Smooth muscle cell (in vitro differentiated cells): ENCODE results near the gene ANKS4B. TPM values are rescaled to one million over a fixed set of nuclear protein-coding genes. Genes with fewer than 3 reads are reported as not detected.
A peak's percentile ranks its signal among the peaks of the same experiment; 100 is the strongest.

ENCODE experiments used
- DNase-seq: peaks from one replicate; lab custom pipeline; 2025; ENCODE audit not compliant: unreplicated experiment; lab: John Stamatoyannopoulos, UW
- H2AFZ ChIP-seq: fragments of 200-600 bp; sonication (generic); 2 replicates; pipeline ENCODE4 v1.6.0; 2016; ENCODE audit warnings: antibody characterized with exemption, low read depth, mild to moderate bottlenecking
- H3F3A ChIP-seq: fragments of 200-600 bp; sonication (generic); 2 replicates; pipeline ENCODE4 v1.6.0; 2017; ENCODE audit warnings: antibody characterized with exemption, low read depth
- H3K27ac ChIP-seq: fragments of 200-600 bp; sonication (generic); 2 replicates; pipeline ENCODE4 v1.5.1; 2016; ENCODE audit warnings: low read depth, mild to moderate bottlenecking
- H3K27me3 ChIP-seq: fragments of 200-600 bp; sonication (generic); 2 replicates; pipeline ENCODE4 v1.6.1; 2016; ENCODE audit warnings: low read depth, mild to moderate bottlenecking
- H3K36me3 ChIP-seq: fragments of 200-600 bp; sonication (generic); 2 replicates; pipeline ENCODE4 v1.5.1; 2016; ENCODE audit warnings: low read depth
- H3K4me1 ChIP-seq: fragments of 200-600 bp; sonication (generic); 2 replicates; pipeline ENCODE4 v1.5.1; 2016; ENCODE audit warnings: low read depth
- H3K4me2 ChIP-seq: fragments of 200-600 bp; sonication (generic); 2 replicates; pipeline ENCODE4 v1.6.0; 2016; ENCODE audit warnings: mild to moderate bottlenecking
- H3K4me3 ChIP-seq: fragments of 200-600 bp; sonication (generic); 2 replicates; pipeline ENCODE4 v1.5.1; 2016; ENCODE audit warnings: mild to moderate bottlenecking
- H3K79me2 ChIP-seq: fragments of 200-600 bp; sonication (generic); 2 replicates; pipeline ENCODE4 v1.6.0; 2016; ENCODE audit warnings: low read depth, mild to moderate bottlenecking
- H3K9ac ChIP-seq: fragments of 200-600 bp; sonication (generic); 2 replicates; pipeline ENCODE4 v1.6.0; 2016; ENCODE audit warnings: low read depth
- H3K9me3 ChIP-seq: fragments of 200-600 bp; sonication (generic); replicated peaks from 2 replicates; pipeline ENCODE4 v1.5.1; 2016; ENCODE audit warnings: low read depth
- H4K20me1 ChIP-seq: fragments of 200-600 bp; sonication (generic); 2 replicates; pipeline ENCODE4 v1.6.0; 2016; ENCODE audit warnings: low read depth
- WGBS: methylation state at CpG from one replicate; pipeline ENCODE4 v1.1.7; 2016; ENCODE audit warnings: low lambda C conversion rate; 5-methylcytosine and 5-hydroxymethylcytosine counted together
- polyA plus RNA-seq: library from polyadenylated mRNA; unstranded; fragments of >200 nt; fragmentation: Nextera tagmentation; extraction: Ambion mirVana; gene quantifications from 2 replicates; pipeline ENCODE4 v1.2.1, GENCODE V29; 2016
- total RNA-seq: library from RNA; depleted of rRNA; stranded (reverse); fragments of >200 nt; gene quantifications from 2 replicates; pipeline ENCODE4 v1.2.3, GENCODE V29; 2014
- TF ChIP-seq, protein P1 (sequence below): fragments of 200-600 bp; sonication (generic); IDR thresholded peaks from 2 replicates; pipeline ENCODE4 v1.5.1; 2017; ENCODE audit warnings: borderline replicate concordance, mild to moderate bottlenecking, antibody characterized with exemption; ENCODE audit not compliant: insufficient read depth, poor library complexity, severe bottlenecking

Gene ANKS4B
- total and polyA plus RNA-seq, 2 experiments from 2014 or later: not detected

DNA sequence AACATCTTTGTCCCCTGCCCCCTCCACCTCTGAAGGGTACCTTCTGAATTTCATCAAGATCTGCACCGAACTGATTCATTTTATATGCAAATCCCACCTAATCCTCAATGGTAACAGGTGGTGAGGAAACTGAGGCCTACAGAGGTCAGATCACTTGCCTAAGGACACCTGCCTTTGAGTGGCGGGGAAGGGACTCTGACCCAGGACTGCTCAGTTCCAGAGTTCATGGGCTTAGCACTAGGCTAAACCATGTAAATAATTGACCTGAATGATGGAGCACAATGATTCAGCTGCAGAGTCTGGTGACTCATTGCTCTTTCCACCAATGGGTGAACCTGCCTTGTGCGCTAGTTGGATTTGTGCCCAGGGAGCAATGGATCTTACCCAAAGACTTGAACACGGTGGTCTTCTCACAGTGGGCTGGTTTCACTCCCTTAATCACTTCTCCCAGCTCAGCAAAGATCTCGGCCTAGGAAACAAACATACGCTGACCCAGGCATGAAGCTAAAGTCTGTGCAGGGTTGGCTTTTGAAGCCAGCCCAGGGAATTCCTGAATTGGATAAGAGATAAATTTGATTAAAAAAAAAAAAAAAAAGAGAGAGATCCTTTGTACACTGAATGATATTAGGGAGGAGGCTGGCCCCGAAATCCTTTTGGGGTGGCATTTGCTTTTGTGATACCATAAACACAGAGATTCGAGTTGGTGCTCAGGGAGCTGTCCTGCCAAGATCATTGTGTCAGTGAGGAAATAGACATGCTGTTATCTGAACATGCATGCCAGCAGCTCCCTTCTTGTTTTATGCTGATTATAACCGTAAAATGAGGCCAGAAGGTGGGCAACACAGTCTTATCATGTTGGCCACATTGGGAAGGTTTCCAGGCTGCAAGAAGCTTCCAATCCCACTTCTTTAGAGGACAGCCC lies 27.6 kb downstream of the ANKS4B start:
- Histone ChIP-seq H2AFZ (no peak overlapping the region), H3K27me3 (no peaks in the 10 kb centered on the region), H4K20me1 (no peaks in the 10 kb centered on the region), H3K36me3 (no peaks in the 10 kb centered on the region), H3K27ac (no peak overlapping the region), H3K79me2 (no peaks in the 10 kb centered on the region), H3K9me3 (no peaks in the 10 kb centered on the region), H3K4me3 (no peak overlapping the region), H3K4me1 (no peaks in the 10 kb centered on the region), H3K9ac (no peak overlapping the region), H3K4me2 (no peak overlapping the region), H3F3A (no peaks in the 10 kb centered on the region)
- TF ChIP-seq, protein P1, sequence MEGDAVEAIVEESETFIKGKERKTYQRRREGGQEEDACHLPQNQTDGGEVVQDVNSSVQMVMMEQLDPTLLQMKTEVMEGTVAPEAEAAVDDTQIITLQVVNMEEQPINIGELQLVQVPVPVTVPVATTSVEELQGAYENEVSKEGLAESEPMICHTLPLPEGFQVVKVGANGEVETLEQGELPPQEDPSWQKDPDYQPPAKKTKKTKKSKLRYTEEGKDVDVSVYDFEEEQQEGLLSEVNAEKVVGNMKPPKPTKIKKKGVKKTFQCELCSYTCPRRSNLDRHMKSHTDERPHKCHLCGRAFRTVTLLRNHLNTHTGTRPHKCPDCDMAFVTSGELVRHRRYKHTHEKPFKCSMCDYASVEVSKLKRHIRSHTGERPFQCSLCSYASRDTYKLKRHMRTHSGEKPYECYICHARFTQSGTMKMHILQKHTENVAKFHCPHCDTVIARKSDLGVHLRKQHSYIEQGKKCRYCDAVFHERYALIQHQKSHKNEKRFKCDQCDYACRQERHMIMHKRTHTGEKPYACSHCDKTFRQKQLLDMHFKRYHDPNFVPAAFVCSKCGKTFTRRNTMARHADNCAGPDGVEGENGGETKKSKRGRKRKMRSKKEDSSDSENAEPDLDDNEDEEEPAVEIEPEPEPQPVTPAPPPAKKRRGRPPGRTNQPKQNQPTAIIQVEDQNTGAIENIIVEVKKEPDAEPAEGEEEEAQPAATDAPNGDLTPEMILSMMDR: no peak
- WGBS: 85% methylated on average over 9 of the region's 9 CpGs
- no peak for DNase-seq

DNA sequence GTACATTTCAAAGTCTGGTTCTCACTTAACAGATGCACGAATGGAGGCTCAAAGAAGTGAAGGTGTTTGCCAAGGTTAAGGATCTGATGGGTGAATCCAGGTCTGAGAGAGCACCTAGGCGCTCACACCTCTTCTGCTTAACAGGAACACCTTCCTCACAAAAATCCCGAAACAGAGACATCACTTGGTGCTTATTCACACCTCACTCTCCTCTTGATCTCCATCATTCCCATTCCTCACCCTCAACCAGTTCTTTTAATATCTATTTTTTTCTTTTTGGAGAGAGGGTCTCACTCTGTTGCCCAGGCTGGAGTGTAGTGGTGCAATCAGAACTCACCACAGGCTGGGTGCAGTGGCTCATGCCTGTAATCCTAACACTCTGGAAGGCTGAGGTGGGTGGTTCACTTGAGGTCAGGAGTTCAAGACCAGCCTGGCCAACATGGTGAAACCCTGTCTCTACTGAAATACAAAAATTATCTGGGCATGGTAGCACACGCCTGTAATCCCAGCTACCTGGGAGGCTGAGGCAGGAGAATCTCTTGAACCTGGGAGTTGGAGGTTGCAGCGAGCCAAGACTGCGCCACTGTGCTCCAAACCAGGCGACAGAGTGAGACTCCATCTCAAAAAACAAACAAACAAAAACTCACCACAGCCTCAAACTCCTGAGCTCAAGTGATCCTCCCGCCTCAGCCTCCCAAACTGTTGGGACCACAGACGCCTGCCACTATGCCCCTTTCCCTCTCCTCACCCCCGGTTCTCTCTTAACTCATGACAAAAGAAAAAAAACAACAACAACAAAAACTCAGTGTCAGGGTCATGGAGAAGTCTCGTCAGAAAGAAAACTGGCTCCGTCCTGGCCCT lies 29.5 kb downstream of the ANKS4B start:
- no peaks in the 10 kb centered on the region for H3K36me3 ChIP-seq
- H3K9ac ChIP-seq: no peak overlapping the region
- H3K27me3 ChIP-seq: no peaks in the 10 kb centered on the region
- H3K79me2 ChIP-seq: no peaks in the 10 kb centered on the region
- WGBS: 88% methylated on average over 12 of the region's 12 CpGs
- no peaks in the 10 kb centered on the region for H3K4me1 ChIP-seq
- no peaks in the 10 kb centered on the region for H4K20me1 ChIP-seq
- no peak overlapping the region for H3K4me2 ChIP-seq
- no peaks in the 10 kb centered on the region for H3F3A ChIP-seq
- TF ChIP-seq, protein P1: no peak
- no peak overlapping the region for H3K4me3 ChIP-seq
- no peaks in the 10 kb centered on the region for H3K9me3 ChIP-seq
- H2AFZ ChIP-seq: no peak overlapping the region
- DNase-seq: no peak
- H3K27ac ChIP-seq: no peak overlapping the region

DNA sequence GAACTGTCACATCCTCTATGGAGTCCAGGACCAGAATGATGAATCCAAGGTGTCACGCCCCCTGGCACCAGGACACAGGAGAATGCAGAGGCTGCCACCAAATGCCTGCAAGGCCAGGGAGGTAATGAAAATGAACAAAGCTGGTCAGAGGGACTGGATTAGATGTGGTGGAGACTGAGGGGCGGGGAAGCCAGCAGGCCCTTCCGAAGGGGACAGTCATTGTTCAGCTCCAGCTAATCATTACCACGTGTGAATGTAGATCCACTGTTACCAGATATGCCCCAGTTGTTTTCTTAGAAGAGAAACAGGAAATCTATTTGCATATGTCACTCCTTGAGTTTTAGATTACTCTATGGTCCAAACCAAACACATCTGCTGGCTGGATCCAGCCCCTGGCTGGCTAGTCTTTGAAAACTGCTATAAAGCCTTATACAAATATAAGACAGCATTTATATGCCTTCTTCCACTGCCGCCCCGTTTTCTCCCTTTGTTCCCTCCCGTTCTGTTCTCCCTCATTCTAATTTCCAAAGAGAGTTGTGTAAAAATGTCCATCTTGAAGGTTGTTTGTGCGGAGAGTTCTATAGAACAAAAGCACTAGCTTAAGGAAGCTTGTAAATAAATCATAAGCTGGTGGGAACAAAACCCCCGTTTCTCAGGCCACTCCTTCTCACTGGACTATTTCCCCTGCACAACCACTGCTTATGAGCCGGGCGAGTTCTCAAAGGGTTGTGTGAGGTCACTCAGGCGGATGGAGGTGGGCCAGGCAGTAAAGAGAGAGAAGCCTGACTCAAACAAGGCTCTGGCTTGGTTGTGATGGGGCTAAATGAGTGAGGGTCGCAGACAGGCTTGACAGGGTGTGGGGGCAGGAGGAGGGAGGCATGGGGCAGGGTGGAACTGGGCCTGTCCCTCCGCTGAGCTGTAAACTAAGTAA lies 30.4 kb downstream of the ANKS4B start:
- Histone ChIP-seq H3K4me1 (no peaks in the 10 kb centered on the region), H4K20me1 (no peaks in the 10 kb centered on the region), H3K4me2 (no peak overlapping the region), H3K9ac (no peak overlapping the region), H3K79me2 (no peaks in the 10 kb centered on the region), H3K9me3 (no peaks in the 10 kb centered on the region), H2AFZ (peak overlapping the region; percentile 18), H3K4me3 (no peak overlapping the region), H3F3A (no peaks in the 10 kb centered on the region), H3K27ac (no peak overlapping the region), H3K27me3 (no peaks in the 10 kb centered on the region), H3K36me3 (no peaks in the 10 kb centered on the region)
- 64% methylated on average over 14 of the region's 14 CpGs for WGBS
- TF ChIP-seq, protein P1: no peak
- no peak for DNase-seq
